Stimulated activated CD8-positive, alpha-beta memory T cell treated with anti-CD3 and anti-CD28 coated beads, Interleukin-12 subunit alpha, Interleukin-12 subunit beta, amount 100 ng/mL, for 24 hours (primary cell): ENCODE data around the gene CAMKV.
"Not testable (repeated sequence)": the region's sequence is repeated elsewhere in the genome, so short reads cannot be mapped to it uniquely, and the experiment has no call there.

Source experiments
- DNase-seq: peaks from one replicate; pipeline ENCODE4 v3.0.0-alpha.2; 2020; ENCODE audit errors: extremely low read depth

Gene CAMKV

GRCh38 chr3:49845694-49846093 lies 24.0 kb downstream of the CAMKV start:
- DNase-seq: no peak

- no peak for DNase-seq
These were observed 25.1 kb downstream of the CAMKV start for GRCh38 chr3:49844464-49845183.

GRCh38 chr3:49842843-49843517 lies 26.7 kb downstream of the CAMKV start:
- DNase-seq: no peak

- DNase-seq: no peak
These were observed 27.9 kb downstream of the CAMKV start for GRCh38 chr3:49841806-49842205.

- DNase-seq: no peak
These were observed 28.5 kb downstream of the CAMKV start for GRCh38 chr3:49841126-49841696.

GRCh38 chr3:49840388-49840787 lies 29.3 kb downstream of the CAMKV start:
- DNase-seq: no peak

- peak; percentile 21 for DNase-seq
These were observed 30.4 kb downstream of the CAMKV start for GRCh38 chr3:49839193-49839809.

- no peak for DNase-seq
These were observed 38.4 kb downstream of the CAMKV start for GRCh38 chr3:49831341-49831740.

- no peak for DNase-seq
These were observed 43.7 kb downstream of the CAMKV start for GRCh38 chr3:49826016-49826415.

GRCh38 chr3:49823131-49823530 lies 46.6 kb downstream of the CAMKV start:
- DNase-seq: not testable (repeated sequence)

- DNase-seq: no peak
These were observed 56.1 kb downstream of the CAMKV start, which contains the start of gene UBA7 for GRCh38 chr3:49813497-49814174. Gene UBA7, minus strand, starts transcription at chr3:49813953. Its CDS starts 166 bp downstream, at chr3:49813787.

- no peak for DNase-seq
These were observed 56.7 kb downstream of the CAMKV start for GRCh38 chr3:49812916-49813496.
